ENCODE measurements around the gene INTS14.

DNA sequence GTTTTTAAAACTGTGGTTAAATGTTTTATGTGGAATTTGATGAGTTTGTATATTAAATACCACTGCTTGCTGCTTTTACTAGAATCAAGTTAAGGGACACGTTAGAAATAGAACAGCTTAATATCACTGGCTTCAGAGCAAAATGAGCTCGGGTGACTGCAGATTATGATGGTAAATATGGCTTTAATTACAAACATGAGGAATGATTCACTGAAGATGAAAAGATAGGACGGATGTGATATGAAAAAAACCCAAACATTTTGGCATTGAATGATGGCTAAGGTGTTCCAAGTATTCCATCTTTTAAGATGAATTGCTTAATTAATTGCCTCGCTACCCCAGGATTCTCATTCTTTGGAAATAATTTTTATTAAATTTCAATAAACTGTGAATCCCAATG lies 44.5 kb upstream of the INTS14 start:
- TF ChIP-seq RBFOX2 (IDR thresholded peaks at IDR 0.05; ENCODE audit: low read depth, low read length): no peak
- TF ChIP-seq, protein P1, sequence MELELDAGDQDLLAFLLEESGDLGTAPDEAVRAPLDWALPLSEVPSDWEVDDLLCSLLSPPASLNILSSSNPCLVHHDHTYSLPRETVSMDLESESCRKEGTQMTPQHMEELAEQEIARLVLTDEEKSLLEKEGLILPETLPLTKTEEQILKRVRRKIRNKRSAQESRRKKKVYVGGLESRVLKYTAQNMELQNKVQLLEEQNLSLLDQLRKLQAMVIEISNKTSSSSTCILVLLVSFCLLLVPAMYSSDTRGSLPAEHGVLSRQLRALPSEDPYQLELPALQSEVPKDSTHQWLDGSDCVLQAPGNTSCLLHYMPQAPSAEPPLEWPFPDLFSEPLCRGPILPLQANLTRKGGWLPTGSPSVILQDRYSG (tag; conservative IDR thresholded peaks at IDR 0.05; ENCODE audit: low read depth): no peak
- TF ChIP-seq CBFA2T2 (conservative IDR thresholded peaks at IDR 0.05): no peak
- TF ChIP-seq ZBTB8A (IDR thresholded peaks at IDR 0.05; ENCODE audit: partially characterized antibody): no peak
- TF ChIP-seq, protein P2, sequence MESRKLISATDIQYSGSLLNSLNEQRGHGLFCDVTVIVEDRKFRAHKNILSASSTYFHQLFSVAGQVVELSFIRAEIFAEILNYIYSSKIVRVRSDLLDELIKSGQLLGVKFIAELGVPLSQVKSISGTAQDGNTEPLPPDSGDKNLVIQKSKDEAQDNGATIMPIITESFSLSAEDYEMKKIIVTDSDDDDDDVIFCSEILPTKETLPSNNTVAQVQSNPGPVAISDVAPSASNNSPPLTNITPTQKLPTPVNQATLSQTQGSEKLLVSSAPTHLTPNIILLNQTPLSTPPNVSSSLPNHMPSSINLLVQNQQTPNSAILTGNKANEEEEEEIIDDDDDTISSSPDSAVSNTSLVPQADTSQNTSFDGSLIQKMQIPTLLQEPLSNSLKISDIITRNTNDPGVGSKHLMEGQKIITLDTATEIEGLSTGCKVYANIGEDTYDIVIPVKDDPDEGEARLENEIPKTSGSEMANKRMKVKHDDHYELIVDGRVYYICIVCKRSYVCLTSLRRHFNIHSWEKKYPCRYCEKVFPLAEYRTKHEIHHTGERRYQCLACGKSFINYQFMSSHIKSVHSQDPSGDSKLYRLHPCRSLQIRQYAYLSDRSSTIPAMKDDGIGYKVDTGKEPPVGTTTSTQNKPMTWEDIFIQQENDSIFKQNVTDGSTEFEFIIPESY (CRISPR knock-in tag; IDR thresholded peaks at IDR 0.05): no peak
- TF ChIP-seq ZNF778 (CRISPR knock-in tag; IDR thresholded peaks at IDR 0.05): no peak
- TF ChIP-seq JUN (IDR thresholded peaks at IDR 0.05; ENCODE audit: borderline replicate concordance, low read depth, low read length): no peak
- no peak for TF ChIP-seq JUN (CRISPR knock-in tag; IDR thresholded peaks at IDR 0.05; ENCODE audit: borderline replicate concordance)
- no peak for TF ChIP-seq ZNF23 (CRISPR knock-in tag; IDR thresholded peaks at IDR 0.05)
- TF ChIP-seq PHF20 (IDR thresholded peaks at IDR 0.05; ENCODE audit: partially characterized antibody): no peak
- TF ChIP-seq SMAD1 (IDR thresholded peaks at IDR 0.05; ENCODE audit: low read depth, low read length, partially characterized antibody): no peak
- TF ChIP-seq, protein P3, sequence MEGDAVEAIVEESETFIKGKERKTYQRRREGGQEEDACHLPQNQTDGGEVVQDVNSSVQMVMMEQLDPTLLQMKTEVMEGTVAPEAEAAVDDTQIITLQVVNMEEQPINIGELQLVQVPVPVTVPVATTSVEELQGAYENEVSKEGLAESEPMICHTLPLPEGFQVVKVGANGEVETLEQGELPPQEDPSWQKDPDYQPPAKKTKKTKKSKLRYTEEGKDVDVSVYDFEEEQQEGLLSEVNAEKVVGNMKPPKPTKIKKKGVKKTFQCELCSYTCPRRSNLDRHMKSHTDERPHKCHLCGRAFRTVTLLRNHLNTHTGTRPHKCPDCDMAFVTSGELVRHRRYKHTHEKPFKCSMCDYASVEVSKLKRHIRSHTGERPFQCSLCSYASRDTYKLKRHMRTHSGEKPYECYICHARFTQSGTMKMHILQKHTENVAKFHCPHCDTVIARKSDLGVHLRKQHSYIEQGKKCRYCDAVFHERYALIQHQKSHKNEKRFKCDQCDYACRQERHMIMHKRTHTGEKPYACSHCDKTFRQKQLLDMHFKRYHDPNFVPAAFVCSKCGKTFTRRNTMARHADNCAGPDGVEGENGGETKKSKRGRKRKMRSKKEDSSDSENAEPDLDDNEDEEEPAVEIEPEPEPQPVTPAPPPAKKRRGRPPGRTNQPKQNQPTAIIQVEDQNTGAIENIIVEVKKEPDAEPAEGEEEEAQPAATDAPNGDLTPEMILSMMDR (IDR thresholded peaks at IDR 0.05 in 2 of 3, conservative IDR thresholded peaks at IDR 0.05 in 1 of 3; ENCODE audit: insufficient read depth in 2 of 3, low read depth in 1 of 3, low read length in 3 of 3): no peak
- no peak for TF ChIP-seq TAF9B (IDR thresholded peaks at IDR 0.05; ENCODE audit: partially characterized antibody)
- no peak for TF ChIP-seq SIN3A (IDR thresholded peaks at IDR 0.05; ENCODE audit: borderline replicate concordance in 2 of 2, control insufficient read depth in 1 of 2, low read depth in 2 of 2, low read length in 2 of 2)
- no peak for TF ChIP-seq KLF6 (CRISPR knock-in tag; IDR thresholded peaks at IDR 0.05; ENCODE audit: borderline replicate concordance)
